Subcutaneous adipose tissue (tissue), 4 donors: ENCODE data around the gene CAMTA1. TPM values are rescaled to one million over a fixed set of nuclear protein-coding genes. Genes with fewer than 3 reads are reported as not detected.

Experiments used
- CTCF ChIP-seq: fragments of 450-650 bp; IDR thresholded peaks from one replicate; pipeline ENCODE4 v1.5.1; 2016; ENCODE audit warnings: low read depth, mild to moderate bottlenecking, control low read depth, antibody characterized with exemption, moderate library complexity
- total RNA-seq, 4 donors: library from RNA; depleted of rRNA; stranded (reverse); fragments of >200 nt; gene quantifications; one replicate each; pipeline ENCODE4 v1.1.0, GENCODE V29; 2016

CAMTA1 gene
- total RNA-seq, 4 donors from 2014 or later = 58.6 to 82.5 (median 78.0) TPM

GRCh38 chr1:7616953-7617352, 831.7 kb downstream of the CAMTA1 start:
- TF ChIP-seq CTCF = no peak

- TF ChIP-seq CTCF = no peak
These were observed 832.6 kb downstream of the CAMTA1 start for GRCh38 chr1:7617826-7618225.

GRCh38 chr1:7620196-7620595, 834.9 kb downstream of the CAMTA1 start:
- TF ChIP-seq CTCF = no peak

- TF ChIP-seq CTCF = no peak
These were observed 836.3 kb downstream of the CAMTA1 start for GRCh38 chr1:7621334-7622219.

GRCh38 chr1:7623842-7624241, 838.6 kb downstream of the CAMTA1 start:
- TF ChIP-seq CTCF = no peak

GRCh38 chr1:7624791-7625355, 839.6 kb downstream of the CAMTA1 start:
- no peak for TF ChIP-seq CTCF

GRCh38 chr1:7625401-7625800, 840.1 kb downstream of the CAMTA1 start:
- TF ChIP-seq CTCF = no peak
